ENCODE results near the gene GTPBP2. TPM values are rescaled to one million over a fixed set of nuclear protein-coding genes. Genes with fewer than 3 reads are reported as not detected.

GTPBP2 gene
- 55.6 and 58.0 TPM in 2 replicates for total RNA-seq

GRCh38 chr6:43629104-43629504 is at the start of gene GTPBP2:
TSS of gene GTPBP2 (minus strand) at chr6:43629264. CDS start at chr6:43629162, 102 bp downstream.

GRCh38 chr6:43644940-43645612 is 16.0 kb upstream of the GTPBP2 start, which contains the start of gene RSPH9:
TSS of gene RSPH9 (plus strand) at chr6:43645036. CDS start at chr6:43645099, 63 bp downstream.

GRCh38 chr6:43635387-43636307 is 6.6 kb upstream of the GTPBP2 start, which contains the start of gene MAD2L1BP:
TSS of gene MAD2L1BP (plus strand) at chr6:43635840. CDS start at chr6:43635876, 36 bp downstream.

GRCh38 chr6:43575772-43576551 is 53.1 kb downstream of the GTPBP2 start, which contains the start of the genes POLH and XPO5:
TSS of gene POLH (plus strand) at chr6:43576185. CDS start at chr6:43582320, 6,135 bp downstream.
TSS of gene XPO5 (minus strand) at chr6:43576038. CDS start at chr6:43575864, 174 bp downstream.

Other genes with a start within 250 kb of the GTPBP2 start
- 14.7 and 26.1 TPM in 2 replicates for gene ABCC10, start 201.7 kb downstream of the GTPBP2 start, total RNA-seq
- 0.86 and 2.3 TPM in 2 replicates for gene DLK2, start 173.7 kb downstream of the GTPBP2 start, total RNA-seq
- gene TJAP1, start 151.7 kb downstream of the GTPBP2 start, total RNA-seq, result 21.4 and 38.6 TPM in 2 replicates
- gene LRRC73, start 118.9 kb downstream of the GTPBP2 start, total RNA-seq, result 0.89 TPM in 1 of 2 replicates, not detected in the other
- gene YIPF3, start 112.3 kb downstream of the GTPBP2 start, total RNA-seq, result 145 and 164 TPM in 2 replicates
- 27.4 and 29.2 TPM in 2 replicates for gene POLR1C, start 112.2 kb downstream of the GTPBP2 start, total RNA-seq
- gene XPO5, start 53.2 kb downstream of the GTPBP2 start, total RNA-seq, result 18.5 and 20.7 TPM in 2 replicates
- 21.3 and 26.6 TPM in 2 replicates for gene POLH, start 53.1 kb downstream of the GTPBP2 start, total RNA-seq
- 35.5 and 37.6 TPM in 2 replicates for gene MAD2L1BP, start 6.6 kb upstream of the GTPBP2 start, total RNA-seq
- 0.86 and 1.2 TPM in 2 replicates for gene RSPH9, start 15.8 kb upstream of the GTPBP2 start, total RNA-seq
- gene MRPS18A, start 58.5 kb upstream of the GTPBP2 start, total RNA-seq, result 24.5 and 36.9 TPM in 2 replicates
- 36.9 and 44.8 TPM in 2 replicates for gene VEGFA, start 140.9 kb upstream of the GTPBP2 start, total RNA-seq

Measured in myometrial cell (primary cell).